ENCODE measurements around the gene PPP1R14C.

The PPP1R14C gene

GRCh38 chr6:150273457-150274309 is 130.8 kb downstream of the PPP1R14C start:
- DNase-seq, result no peak

- no peak for DNase-seq
Measured at GRCh38 chr6:150275489-150275888, 132.6 kb downstream of the PPP1R14C start.

- DNase-seq, result no peak
Measured at GRCh38 chr6:150276168-150276936, 133.5 kb downstream of the PPP1R14C start.

GRCh38 chr6:150276937-150277742 is 134.3 kb downstream of the PPP1R14C start:
- DNase-seq, result no peak

GRCh38 chr6:150279533-150279932 is 136.7 kb downstream of the PPP1R14C start:
- DNase-seq, result no peak

- DNase-seq, result no peak
Measured at GRCh38 chr6:150280703-150281102, 137.9 kb downstream of the PPP1R14C start.

GRCh38 chr6:150281767-150282166 is 138.9 kb downstream of the PPP1R14C start:
- DNase-seq, result no peak

- no peak for DNase-seq
Measured at GRCh38 chr6:150282806-150283205, 140.0 kb downstream of the PPP1R14C start.

GRCh38 chr6:150286460-150286859 is 143.6 kb downstream of the PPP1R14C start:
- no peak for DNase-seq

- DNase-seq, result no peak
Measured at GRCh38 chr6:150286912-150287311, 144.1 kb downstream of the PPP1R14C start.

- DNase-seq, result no peak
Measured at GRCh38 chr6:150288456-150288855, 145.6 kb downstream of the PPP1R14C start.

GRCh38 chr6:150289454-150290071 is 146.7 kb downstream of the PPP1R14C start:
- DNase-seq, result no peak

GRCh38 chr6:150290429-150290828 is 147.6 kb downstream of the PPP1R14C start:
- no peak for DNase-seq

GRCh38 chr6:150291968-150292710 is 149.3 kb downstream of the PPP1R14C start:
- no peak for DNase-seq

GRCh38 chr6:150293019-150293418 is 150.2 kb downstream of the PPP1R14C start:
- no peak for DNase-seq

- DNase-seq, result no peak
Measured at GRCh38 chr6:150293423-150294173, 150.8 kb downstream of the PPP1R14C start.

- DNase-seq, result no peak
Measured at GRCh38 chr6:150296890-150297289, 154.0 kb downstream of the PPP1R14C start.

- no peak for DNase-seq
Measured at GRCh38 chr6:150297327-150298029, 154.6 kb downstream of the PPP1R14C start.

- no peak for DNase-seq
Measured at GRCh38 chr6:150298030-150298380, 155.2 kb downstream of the PPP1R14C start.

GRCh38 chr6:150298676-150299075 is 155.8 kb downstream of the PPP1R14C start:
- DNase-seq, result no peak

Measured in stimulated activated CD4-positive, alpha-beta T cell treated with anti-CD3 and anti-CD28 coated beads, Interleukin-4, amount 100 ng/mL, for 24 hours (primary cell).